NOMO-1 (cell line): ENCODE results near the gene RAVER2.
"Not testable (repeated sequence)": the region's sequence is repeated elsewhere in the genome, so short reads cannot be mapped to it uniquely, and the experiment has no call there.

Source experiments
- DNase-seq, 2 experiments: peaks; one replicate each; lab custom pipeline; 2025; ENCODE audit not compliant: unreplicated experiment in 2 of 2; lab: John Stamatoyannopoulos, UW

RAVER2 gene

GRCh38 chr1:64744492-64745180 is at the start of gene RAVER2:
RAVER2 (plus strand) TSS chr1:64745075; CDS start chr1:64745173, 98 bp downstream.
- peak; percentile 58 to 64 for DNase-seq

GRCh38 chr1:64696879-64697278 is 48.0 kb upstream of the RAVER2 start:
- no peak for DNase-seq

- no peak for DNase-seq
Observed at GRCh38 chr1:64699327-64699726, 45.5 kb upstream of the RAVER2 start.

- DNase-seq = no peak
Observed at GRCh38 chr1:64701071-64701470, 43.8 kb upstream of the RAVER2 start.

- no peak for DNase-seq
Observed at GRCh38 chr1:64701886-64702285, 43.0 kb upstream of the RAVER2 start.

GRCh38 chr1:64702670-64703069 is 42.2 kb upstream of the RAVER2 start:
- not testable (repeated sequence) for DNase-seq

GRCh38 chr1:64703600-64703999 is 41.3 kb upstream of the RAVER2 start:
- DNase-seq = no peak

- no peak for DNase-seq
Observed at GRCh38 chr1:64705591-64705990, 39.3 kb upstream of the RAVER2 start.

GRCh38 chr1:64711266-64711665 is 33.6 kb upstream of the RAVER2 start:
- DNase-seq = peak in 1 of 2 experiments; percentile 34

GRCh38 chr1:64712049-64712448 is 32.8 kb upstream of the RAVER2 start:
- no peak for DNase-seq

GRCh38 chr1:64715186-64715585 is 29.7 kb upstream of the RAVER2 start:
- DNase-seq = no peak

GRCh38 chr1:64721135-64721534 is 23.7 kb upstream of the RAVER2 start:
- no peak for DNase-seq

GRCh38 chr1:64721576-64722145 is 23.2 kb upstream of the RAVER2 start:
- DNase-seq = no peak

- DNase-seq = no peak
Observed at GRCh38 chr1:64727861-64728260, 17.0 kb upstream of the RAVER2 start.

- DNase-seq = no peak
Observed at GRCh38 chr1:64733581-64734286, 11.1 kb upstream of the RAVER2 start.

- DNase-seq = no peak
Observed at GRCh38 chr1:64734287-64734652, 10.6 kb upstream of the RAVER2 start.

- not testable (repeated sequence) for DNase-seq
Observed at GRCh38 chr1:64740687-64741086, 4.2 kb upstream of the RAVER2 start.

- DNase-seq = no peak
Observed at GRCh38 chr1:64743954-64744491, 852 bp upstream of the RAVER2 start.

- peak; percentile 62 to 66 for DNase-seq
Observed at GRCh38 chr1:64745181-64745985, 508 bp downstream of the RAVER2 start.

- peak; percentile 23 to 71 for DNase-seq
Observed at GRCh38 chr1:64745986-64746940, 1.4 kb downstream of the RAVER2 start.
